Keratinocyte (primary cell): ENCODE results near the gene WDR47.
"Not testable (repeated sequence)": the region's sequence is repeated elsewhere in the genome, so short reads cannot be mapped to it uniquely, and the experiment has no call there.

Source experiments
- CTCF ChIP-seq, 3 experiments: IDR thresholded peaks in 1 of 3; conservative IDR thresholded peaks in 1 of 3; optimal IDR thresholded peaks in 1 of 3; 2 replicates in 2 of 3; 3 replicates in 1 of 3; pipeline versions ENCODE3 to v1.5.1; 2011; ENCODE audit warnings: low read length in 3 of 3, mild to moderate bottlenecking in 3 of 3, moderate library complexity in 2 of 3, control low read depth in 1 of 3, inconsistent platforms in 1 of 3; ENCODE audit not compliant: insufficient read depth in 2 of 3; ENCODE audit errors: extremely low read depth in 1 of 3
- EZH2 ChIP-seq: IDR thresholded peaks from one replicate; pipeline ENCODE4 v1.6.1; 2012; ENCODE audit warnings: inconsistent platforms, mild to moderate bottlenecking, low read length, moderate library complexity

- not testable (repeated sequence) for TF ChIP-seq CTCF (optimal IDR thresholded peaks at IDR 0.05 in 1 of 3, IDR thresholded peaks at IDR 0.05 in 1 of 3, conservative IDR thresholded peaks at IDR 0.05 in 1 of 3; ENCODE audit: extremely low read depth in 1 of 3, insufficient read depth in 2 of 3, low read length in 3 of 3); EZH2
Measured at GRCh38 chr1:109017719-109018118, 24.2 kb downstream of the WDR47 start.
